Airway epithelial cell (primary cell): ENCODE measurements around the gene MIA. TPM values are rescaled to one million over a fixed set of nuclear protein-coding genes. Genes with fewer than 3 reads are reported as not detected.

Experiments
- total RNA-seq: library from RNA; depleted of rRNA; stranded (reverse); fragments of >200 nt; gene quantifications from 2 replicates; pipeline ENCODE4 v1.2.3, GENCODE V29; 2015

Gene MIA
- 0.88 and 0.92 TPM in 2 replicates for total RNA-seq

DNA sequence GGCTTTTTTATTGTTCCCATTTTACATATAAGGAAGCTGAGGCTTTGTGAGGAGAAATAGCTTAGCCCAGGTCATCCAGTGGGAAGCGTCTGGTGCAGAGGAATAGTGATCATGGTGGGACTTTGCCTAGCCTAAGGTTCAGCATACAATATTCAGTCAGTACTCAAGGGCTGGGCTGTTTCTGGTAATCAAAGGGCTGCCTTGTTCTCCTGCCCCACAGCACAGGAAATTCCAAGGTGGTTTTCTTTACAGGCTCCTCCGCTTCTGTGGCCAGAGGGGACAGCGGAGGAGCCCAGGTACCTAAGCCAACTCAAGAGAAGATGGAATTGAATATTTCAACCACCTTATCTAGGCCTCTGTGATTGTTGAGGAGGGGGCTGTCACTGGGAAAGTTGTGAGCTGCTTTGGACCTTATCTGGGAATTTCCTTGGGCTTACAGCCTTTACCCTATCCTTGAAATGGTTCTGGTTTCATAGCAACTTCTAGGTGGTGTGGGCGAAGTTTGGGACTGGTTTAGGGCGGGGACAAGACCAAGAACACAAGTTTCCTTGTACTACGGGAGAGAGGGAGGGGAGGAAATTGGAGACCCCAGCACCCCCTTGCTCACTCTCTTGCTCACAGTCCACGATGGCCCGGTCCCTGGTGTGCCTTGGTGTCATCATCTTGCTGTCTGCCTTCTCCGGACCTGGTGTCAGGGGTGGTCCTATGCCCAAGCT, at the start of gene MIA:
TSS of gene MIA (plus strand) at position 606 of the 716 bp plus-strand sequence. CDS start at position 628, 22 bp downstream.

DNA sequence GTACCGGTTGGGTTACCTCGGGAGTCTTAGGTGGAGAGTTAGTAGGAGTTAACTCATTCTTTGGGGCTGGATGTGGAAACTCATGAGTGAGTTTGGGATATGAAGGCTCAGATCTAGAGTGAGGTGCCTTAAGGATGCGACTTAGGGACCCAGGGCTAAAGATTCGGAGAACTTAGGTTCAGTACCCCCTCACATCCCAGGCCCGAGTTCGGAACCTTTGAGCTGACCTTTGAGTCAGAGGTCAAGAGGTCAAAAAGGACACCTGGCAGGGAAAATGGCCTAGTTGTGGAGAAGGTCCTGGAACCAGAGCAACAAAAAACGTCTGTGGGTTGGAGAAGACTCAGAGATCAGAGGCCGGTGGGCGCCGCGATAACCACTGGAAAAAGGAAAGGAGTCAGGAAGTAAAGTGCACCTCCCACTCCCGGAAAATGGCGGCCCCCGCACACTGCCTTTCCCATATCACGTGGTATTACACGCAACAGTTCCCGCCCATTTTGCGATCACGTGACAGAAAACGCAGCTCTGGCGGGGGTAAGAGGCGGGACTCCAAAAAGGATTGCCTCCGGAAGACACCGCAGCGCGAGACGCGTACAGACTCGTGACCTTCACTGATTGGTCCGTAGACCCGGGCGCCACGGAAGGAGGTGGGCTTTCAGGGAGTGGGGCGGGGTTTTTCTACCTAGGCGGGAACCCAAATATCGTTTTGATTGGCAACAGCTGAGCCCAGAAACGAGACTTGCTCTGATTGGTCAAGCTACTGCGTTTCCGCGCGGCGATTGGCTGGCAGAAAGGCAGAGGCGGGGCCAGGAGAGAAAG, 25.1 kb upstream of the MIA start, which contains the start of gene ACTMAP:
TSS of gene ACTMAP (minus strand) at position 420 of the 816 bp plus-strand sequence. CDS start 674 bp downstream, outside the sequence.

DNA sequence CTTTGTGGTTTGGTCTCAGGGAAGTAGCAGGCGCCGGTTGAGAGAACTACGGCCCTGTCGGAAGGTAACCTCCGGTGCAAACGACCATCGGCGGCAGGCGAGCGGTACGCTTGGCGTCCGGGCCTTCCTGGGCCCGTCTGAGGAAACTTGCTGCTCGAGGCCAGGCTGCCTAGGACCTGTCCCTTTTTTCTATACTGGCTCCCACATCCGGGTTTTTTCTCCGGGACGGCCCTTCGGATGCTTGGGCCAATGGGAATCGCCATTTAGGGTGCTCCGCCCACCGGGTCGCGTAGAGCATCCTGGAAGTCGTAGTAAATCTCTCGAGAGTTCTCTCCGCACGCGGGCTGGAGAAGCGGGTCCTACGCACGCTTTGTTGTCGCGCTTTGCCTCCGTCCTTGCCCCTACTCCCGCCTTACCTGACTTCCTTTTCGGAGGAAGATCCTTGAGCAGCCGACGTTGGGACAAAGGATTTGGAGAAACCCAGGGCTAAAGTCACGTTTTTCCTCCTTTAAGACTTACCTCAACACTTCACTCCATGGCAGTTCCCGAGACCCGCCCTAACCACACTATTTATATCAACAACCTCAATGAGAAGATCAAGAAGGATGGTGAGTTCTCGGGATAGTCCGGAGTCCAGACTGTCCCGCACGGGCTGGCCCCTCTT, 24.3 kb upstream of the MIA start, which contains the start of gene SNRPA:
TSS of gene SNRPA (plus strand) at position 330 of the 664 bp plus-strand sequence. CDS start at position 536, 206 bp downstream.

DNA sequence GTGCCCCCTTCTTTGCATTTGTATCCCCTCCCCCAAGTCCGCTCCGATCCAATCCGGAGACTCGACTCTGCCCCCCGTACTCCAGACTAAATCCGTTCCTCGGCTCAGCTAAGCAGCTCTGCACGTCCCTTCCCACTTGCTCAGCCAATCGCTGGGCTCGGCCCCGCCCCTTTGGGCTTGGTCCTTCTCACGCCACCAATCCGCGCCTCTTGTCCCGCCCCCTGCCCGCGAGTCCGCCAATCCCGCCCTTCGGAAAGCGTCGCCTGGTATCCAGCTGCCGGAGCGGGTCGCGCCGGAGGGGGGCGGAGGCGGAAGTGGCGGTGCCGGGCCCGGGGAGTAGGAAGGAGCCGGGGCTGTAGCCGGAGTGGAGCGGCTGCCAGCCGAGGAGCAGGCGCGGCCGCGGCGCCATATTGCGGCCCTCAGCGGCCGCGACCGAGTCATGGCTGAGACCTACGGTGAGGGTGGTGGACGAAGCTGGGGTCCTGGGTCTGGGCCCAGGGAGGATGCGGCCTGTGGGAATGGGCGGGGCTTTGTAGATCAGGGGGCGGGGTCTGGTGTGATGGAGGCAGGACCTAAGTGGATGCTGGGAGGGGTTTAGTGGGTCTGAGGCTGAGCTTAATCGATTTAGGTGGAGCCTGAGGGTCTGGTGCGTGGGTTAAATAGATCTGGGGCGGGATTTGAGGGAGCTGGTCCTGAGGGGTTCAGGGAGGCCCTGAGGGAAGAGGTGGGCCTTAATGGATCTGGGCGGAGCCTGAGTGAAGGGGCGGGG, 2.8 kb downstream of the MIA start, which contains the start of gene RAB4B:
TSS of gene RAB4B (plus strand) at position 311 of the 769 bp plus-strand sequence. CDS start at position 440, 129 bp downstream.

DNA sequence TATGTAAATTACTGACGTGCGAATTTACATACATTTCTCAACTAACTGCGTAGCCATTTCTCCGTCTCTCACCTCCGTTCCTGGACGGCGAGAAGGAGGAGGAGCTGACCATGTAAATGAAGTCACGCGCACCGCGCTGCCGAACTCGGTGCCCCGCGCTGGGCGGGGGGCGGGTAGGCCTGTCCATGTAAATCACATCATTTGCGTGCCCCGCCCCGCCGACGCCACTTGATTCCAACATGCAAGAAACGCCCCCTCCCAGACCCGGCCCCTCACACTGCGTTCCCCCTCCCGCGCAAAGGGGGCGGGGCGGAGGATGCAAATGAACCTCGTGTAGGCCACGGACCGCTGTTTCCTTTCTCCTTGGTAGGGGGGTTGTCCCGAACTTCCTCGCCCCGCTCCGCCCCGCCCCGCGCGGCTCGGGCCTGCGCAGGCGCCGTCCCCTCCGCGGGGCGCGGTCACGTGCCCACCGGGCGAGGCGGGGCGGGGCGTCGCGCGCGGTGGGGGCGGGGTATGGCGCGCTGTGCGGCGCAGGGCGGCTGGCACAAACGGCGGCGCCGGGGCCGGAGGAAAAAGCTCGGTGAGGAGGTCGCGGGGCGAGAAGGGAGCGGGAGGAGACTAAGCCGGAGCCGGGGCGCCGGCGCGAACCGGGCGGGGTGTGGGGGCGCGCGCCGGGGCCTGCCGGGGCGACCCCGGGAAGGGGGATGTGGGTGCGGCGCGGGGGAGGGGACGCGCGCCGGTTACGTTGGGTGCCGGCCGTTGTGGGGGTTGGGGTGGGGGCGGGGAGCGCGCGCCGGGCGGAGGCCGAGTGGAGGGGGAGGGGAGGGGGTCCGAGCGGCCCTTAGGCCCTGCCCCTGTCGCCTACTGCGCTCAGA, 23.6 kb downstream of the MIA start, which contains the start of gene EGLN2:
TSS of gene EGLN2 (plus strand) at position 509 of the 875 bp plus-strand sequence. CDS start 1,382 bp downstream, outside the sequence.

Other genes with a start within 250 kb of the MIA start
- gene SHKBP1, start 198.6 kb upstream of the MIA start, total RNA-seq = 82.3 and 82.8 TPM in 2 replicates
- gene LTBP4, start 174.2 kb upstream of the MIA start, total RNA-seq = 77.5 and 90.4 TPM in 2 replicates
- 18.9 and 19.9 TPM in 2 replicates for gene NUMBL, start 84.9 kb upstream of the MIA start, total RNA-seq
- gene COQ8B, start 58.6 kb upstream of the MIA start, total RNA-seq = 18.1 and 43.4 TPM in 2 replicates
- gene ITPKC, start 58.4 kb upstream of the MIA start, total RNA-seq = 40.4 and 44.4 TPM in 2 replicates
- gene ACTMAP, start 25.0 kb upstream of the MIA start, total RNA-seq = 2.5 and 2.8 TPM in 2 replicates
- 111 and 151 TPM in 2 replicates for gene SNRPA, start 24.3 kb upstream of the MIA start, total RNA-seq
- 23.0 and 30.3 TPM in 2 replicates for gene RAB4B, start 2.7 kb downstream of the MIA start, total RNA-seq
- 66.5 and 80.6 TPM in 2 replicates for gene EGLN2, start 23.7 kb downstream of the MIA start, total RNA-seq
- gene CYP2A6, start 74.9 kb downstream of the MIA start, total RNA-seq = not detected in 2 replicates
- not detected in 2 replicates for gene CYP2A7, start 106.7 kb downstream of the MIA start, total RNA-seq
- gene CYP2B6, start 215.8 kb downstream of the MIA start, total RNA-seq = not detected in 2 replicates